Peyer's patch (tissue), 4 donors: ENCODE results near the gene GYS1. TPM values are rescaled to one million over a fixed set of nuclear protein-coding genes. Genes with fewer than 3 reads are reported as not detected.

Source experiments
- DNase-seq, 3 donors: peaks; one replicate each; pipeline ENCODE4 v3.0.0-alpha.2; 2017 to 2019
- H3K27ac ChIP-seq, 4 donors: fragments of 200-600 bp; sonication (generic); one replicate each; pipeline ENCODE4 v1.5.1; 2016 to 2019
- H3K27me3 ChIP-seq, 2 donors: fragments of 200-600 bp; sonication (generic); one replicate each; pipeline ENCODE4 v1.5.1; 2019
- H3K36me3 ChIP-seq, 3 donors: fragments of 200-600 bp; sonication (generic); one replicate each; pipeline ENCODE4 v1.5.1; 2016 to 2019
- H3K4me1 ChIP-seq, 4 donors: fragments of 200-600 bp; sonication (generic); one replicate each; pipeline ENCODE4 v1.5.1; 2016 to 2019
- H3K4me3 ChIP-seq, 4 donors: fragments of 200-600 bp; sonication (generic); 1 replicate in 3 of 4; 2 replicates in 1 of 4; pipeline ENCODE4 v1.5.1; 2016 to 2019; ENCODE audit warnings: mild to moderate bottlenecking in 1 of 4
- H3K9me3 ChIP-seq, 4 donors: fragments of 200-600 bp; sonication (generic); one replicate each; pipeline ENCODE4 v1.5.1; 2016 to 2019; ENCODE audit warnings: mild to moderate bottlenecking in 1 of 4
- CTCF ChIP-seq, 6 experiments: fragments of 450-650 bp in 4 of 6; fragments of 200-600 bp in 2 of 6; sonication (generic) in 1 of 6; IDR thresholded peaks; one replicate each; pipeline ENCODE4 v1.5.1; 2017 to 2019; ENCODE audit warnings: antibody characterized with exemption in 6 of 6, mild to moderate bottlenecking in 3 of 6, moderate library complexity in 1 of 6
- POLR2A ChIP-seq, 2 donors: fragments of 450-650 bp; IDR thresholded peaks; one replicate each; pipeline ENCODE4 v1.5.1; 2017; ENCODE audit warnings: antibody characterized with exemption in 2 of 2, mild to moderate bottlenecking in 2 of 2, moderate library complexity in 2 of 2
- total RNA-seq, 4 donors: library from RNA; depleted of rRNA; stranded (reverse); fragments of >200 nt; gene quantifications; one replicate each; pipeline ENCODE4 v1.1.0, GENCODE V29; 2016

GYS1 gene
- total RNA-seq, 4 donors from 2014 or later, result 24.8 to 61.8 (median 44.0) TPM

GRCh38 chr19:49010453-49010852 is 17.3 kb upstream of the GYS1 start:
- no peaks in the 10 kb centered on the region for H3K4me1 ChIP-seq
- no peak for TF ChIP-seq POLR2A (IDR thresholded peaks at IDR 0.05)
- TF ChIP-seq CTCF (IDR thresholded peaks at IDR 0.05), result no peak
- no peak for DNase-seq
- H3K27ac ChIP-seq, result no peak overlapping the region
- peaks cover 0 to 56% (median 0%) of the 10 kb centered on the region in 3 donors for H3K36me3 ChIP-seq
- H3K27me3 ChIP-seq, result no peaks in the 10 kb centered on the region
- no peaks in the 10 kb centered on the region for H3K9me3 ChIP-seq
- no peak overlapping the region for H3K4me3 ChIP-seq

DNA sequence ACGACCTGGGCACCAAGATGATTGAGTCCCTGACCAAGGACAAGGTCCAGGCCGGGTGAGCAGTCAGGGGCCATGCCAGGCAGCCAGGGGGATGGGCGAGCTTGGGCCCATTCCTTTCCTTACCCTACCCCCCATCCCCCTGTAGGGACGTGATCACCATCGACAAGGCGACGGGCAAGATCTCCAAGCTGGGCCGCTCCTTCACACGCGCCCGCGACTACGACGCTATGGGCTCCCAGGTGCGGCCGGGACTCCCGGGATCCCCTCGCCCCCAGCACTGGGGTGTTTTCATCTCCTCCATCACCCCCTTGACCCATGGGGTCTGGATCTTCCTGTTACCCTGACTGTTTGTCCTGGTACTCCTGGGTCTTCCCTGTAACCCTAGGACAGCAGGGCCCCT is 16.7 kb upstream of the GYS1 start:
- Histone ChIP-seq H3K27ac (no peak overlapping the region), H3K4me1 (no peaks in the 10 kb centered on the region), H3K27me3 (no peaks in the 10 kb centered on the region), H3K36me3 (peaks cover 0 to 60% (median 0%) of the 10 kb centered on the region in 3 donors), H3K9me3 (no peaks in the 10 kb centered on the region), H3K4me3 (no peak overlapping the region)
- no peak for DNase-seq
- TF ChIP-seq CTCF (IDR thresholded peaks at IDR 0.05) (no peak), POLR2A (IDR thresholded peaks at IDR 0.05) (no peak)

DNA sequence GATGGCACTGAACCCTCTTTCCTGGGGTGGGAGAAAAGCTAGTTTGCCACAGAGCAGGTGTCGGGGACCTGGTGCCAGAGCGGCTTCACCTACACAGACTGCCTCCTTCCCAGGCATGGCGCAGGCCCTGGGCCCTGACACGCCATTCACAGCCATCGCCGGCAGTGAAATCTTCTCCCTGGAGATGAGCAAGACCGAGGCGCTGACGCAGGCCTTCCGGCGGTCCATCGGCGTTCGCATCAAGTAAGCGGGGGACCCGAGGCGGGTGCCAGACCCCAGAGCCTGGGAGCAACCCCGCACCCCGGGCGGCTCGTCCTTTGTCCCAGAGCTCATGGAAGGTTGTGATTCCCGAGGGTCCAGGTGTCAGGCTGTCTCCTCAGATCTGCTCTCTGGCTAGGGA is 13.8 kb upstream of the GYS1 start:
- Histone ChIP-seq H3K36me3 (peaks cover 0 to 76% (median 0%) of the 10 kb centered on the region in 3 donors), H3K27me3 (no peaks in the 10 kb centered on the region), H3K27ac (no peak overlapping the region), H3K9me3 (no peaks in the 10 kb centered on the region), H3K4me1 (no peaks in the 10 kb centered on the region), H3K4me3 (no peak overlapping the region)
- TF ChIP-seq CTCF (IDR thresholded peaks at IDR 0.05) (no peak), POLR2A (IDR thresholded peaks at IDR 0.05) (no peak)
- DNase-seq, result no peak

DNA sequence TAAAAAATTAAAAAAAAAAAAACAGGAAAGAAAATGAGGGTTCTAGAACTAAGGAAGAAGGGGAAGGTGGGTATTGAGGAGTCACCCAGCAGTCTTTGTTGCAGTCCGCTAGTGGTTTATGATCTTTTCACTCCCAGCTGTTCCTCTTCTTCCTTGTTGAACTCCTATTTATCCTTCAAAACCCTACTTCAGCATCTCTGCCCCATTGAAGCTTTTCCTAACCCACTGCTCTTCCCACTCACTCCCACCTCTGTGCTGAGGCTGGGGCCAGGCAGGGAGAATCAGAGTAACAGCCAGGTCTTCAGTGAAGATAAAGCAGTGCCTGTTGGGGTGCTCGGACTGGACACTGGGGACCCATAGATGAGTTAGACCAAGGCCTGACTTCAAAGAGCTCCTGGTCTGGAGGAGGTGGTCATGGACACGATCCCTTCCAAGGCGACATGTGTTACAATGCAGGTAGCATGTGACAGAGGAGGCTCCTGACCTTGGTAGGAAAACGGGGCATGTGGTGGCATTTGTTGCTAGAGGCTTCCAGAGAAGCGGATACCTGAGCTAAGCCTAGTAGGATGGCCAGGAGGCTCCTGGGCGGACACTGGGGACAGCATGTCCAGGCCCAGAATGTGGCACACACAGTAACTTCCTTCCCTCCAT is 12.0 kb upstream of the GYS1 start:
- TF ChIP-seq POLR2A (IDR thresholded peaks at IDR 0.05) (no peak), CTCF (IDR thresholded peaks at IDR 0.05) (no peak)
- Histone ChIP-seq H3K4me1 (no peaks in the 10 kb centered on the region), H3K36me3 (peaks cover 0 to 58% (median 0%) of the 10 kb centered on the region in 3 donors), H3K9me3 (no peaks in the 10 kb centered on the region), H3K27me3 (no peaks in the 10 kb centered on the region), H3K27ac (no peak overlapping the region), H3K4me3 (no peak overlapping the region)
- no peak for DNase-seq

DNA sequence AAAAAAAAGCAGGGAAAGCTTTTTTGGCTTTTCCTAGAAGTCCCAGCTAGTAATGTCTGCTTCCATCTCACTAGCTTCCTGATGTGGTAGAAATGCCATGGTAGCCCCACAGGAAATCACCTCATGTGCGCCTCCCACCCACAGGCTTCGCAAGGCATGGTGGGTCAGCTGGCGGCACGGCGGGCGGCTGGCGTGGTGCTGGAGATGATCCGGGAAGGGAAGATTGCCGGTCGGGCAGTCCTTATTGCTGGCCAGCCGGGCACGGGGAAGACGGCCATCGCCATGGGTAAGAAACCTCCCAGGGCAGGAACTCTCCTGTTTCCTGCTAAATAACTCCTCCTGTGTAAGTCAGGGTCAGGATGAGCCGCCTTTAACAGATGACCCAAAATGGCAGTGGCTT is 11.0 kb upstream of the GYS1 start:
- no peak overlapping the region for H3K4me3 ChIP-seq

More for the DNA sequence above, 11.0 kb upstream of the GYS1 start:
- Histone ChIP-seq H3K27me3 (no peaks in the 10 kb centered on the region), H3K4me1 (no peaks in the 10 kb centered on the region), H3K36me3 (peaks cover 0 to 51% (median 0%) of the 10 kb centered on the region in 3 donors), H3K27ac (no peak overlapping the region), H3K9me3 (no peaks in the 10 kb centered on the region)
- no peak for DNase-seq
- TF ChIP-seq CTCF (IDR thresholded peaks at IDR 0.05), result no peak
